Peyer's patch (tissue), 4 donors: ENCODE results near the gene GSTA1.

Experiments used
- POLR2A ChIP-seq, 2 donors: fragments of 450-650 bp; IDR thresholded peaks; one replicate each; pipeline ENCODE4 v1.5.1; 2017; ENCODE audit warnings: antibody characterized with exemption in 2 of 2, mild to moderate bottlenecking in 2 of 2, moderate library complexity in 2 of 2
- TF ChIP-seq, protein P1 (sequence below), 6 experiments: fragments of 450-650 bp in 4 of 6; fragments of 200-600 bp in 2 of 6; sonication (generic) in 1 of 6; IDR thresholded peaks; one replicate each; pipeline ENCODE4 v1.5.1; 2017 to 2019; ENCODE audit warnings: antibody characterized with exemption in 6 of 6, mild to moderate bottlenecking in 3 of 6, moderate library complexity in 1 of 6

DNA sequence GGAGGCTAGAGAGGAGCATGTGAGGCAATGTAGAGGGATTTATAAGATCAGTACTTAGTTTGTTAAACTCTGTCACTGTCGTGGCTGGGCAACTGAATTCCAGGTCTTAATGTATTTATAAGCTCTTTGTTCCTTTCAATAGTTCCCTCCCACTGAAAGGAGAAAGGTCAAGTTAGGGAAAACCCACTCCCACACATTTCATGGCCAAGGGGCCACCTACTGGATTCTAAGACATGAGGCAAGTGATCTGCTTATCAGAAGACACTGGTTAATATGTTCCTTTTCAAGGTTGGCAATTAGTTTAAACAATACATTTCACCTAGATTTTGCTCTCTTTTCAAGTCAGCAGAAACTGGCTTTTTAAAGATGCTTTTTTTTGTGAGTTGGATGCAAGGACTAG, 42.4 kb upstream of the GSTA1 start:
- TF ChIP-seq, protein P1, sequence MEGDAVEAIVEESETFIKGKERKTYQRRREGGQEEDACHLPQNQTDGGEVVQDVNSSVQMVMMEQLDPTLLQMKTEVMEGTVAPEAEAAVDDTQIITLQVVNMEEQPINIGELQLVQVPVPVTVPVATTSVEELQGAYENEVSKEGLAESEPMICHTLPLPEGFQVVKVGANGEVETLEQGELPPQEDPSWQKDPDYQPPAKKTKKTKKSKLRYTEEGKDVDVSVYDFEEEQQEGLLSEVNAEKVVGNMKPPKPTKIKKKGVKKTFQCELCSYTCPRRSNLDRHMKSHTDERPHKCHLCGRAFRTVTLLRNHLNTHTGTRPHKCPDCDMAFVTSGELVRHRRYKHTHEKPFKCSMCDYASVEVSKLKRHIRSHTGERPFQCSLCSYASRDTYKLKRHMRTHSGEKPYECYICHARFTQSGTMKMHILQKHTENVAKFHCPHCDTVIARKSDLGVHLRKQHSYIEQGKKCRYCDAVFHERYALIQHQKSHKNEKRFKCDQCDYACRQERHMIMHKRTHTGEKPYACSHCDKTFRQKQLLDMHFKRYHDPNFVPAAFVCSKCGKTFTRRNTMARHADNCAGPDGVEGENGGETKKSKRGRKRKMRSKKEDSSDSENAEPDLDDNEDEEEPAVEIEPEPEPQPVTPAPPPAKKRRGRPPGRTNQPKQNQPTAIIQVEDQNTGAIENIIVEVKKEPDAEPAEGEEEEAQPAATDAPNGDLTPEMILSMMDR (IDR thresholded peaks at IDR 0.05) = no peak
- no peak for TF ChIP-seq POLR2A (IDR thresholded peaks at IDR 0.05)
